ENCODE measurements around the gene DUSP22.

- no peak for TF ChIP-seq CTCF (IDR thresholded peaks at IDR 0.05; ENCODE audit: control extremely low read depth in 1 of 3, insufficient read depth in 1 of 3, low read depth in 1 of 3, low read length in 3 of 3)
- TF ChIP-seq ATF3 (IDR thresholded peaks at IDR 0.05; ENCODE audit: insufficient read depth, low read depth, low read length): no peak
These were observed 95.0 kb downstream of the DUSP22 start for GRCh38 chr6:387293-387741.
